GM23248 (cell line): ENCODE results near the gene MTMR11.

Source experiments
- EZH2 ChIP-seq: fragments of 200-600 bp; sonication (generic); IDR thresholded peaks from 2 replicates; pipeline ENCODE4 v1.6.1; 2018; ENCODE audit warnings: antibody characterized with exemption, mild to moderate bottlenecking; ENCODE audit not compliant: insufficient read depth, poor library complexity, severe bottlenecking
- EZH2phosphoT487 ChIP-seq: fragments of 200-600 bp; sonication (generic); IDR thresholded peaks from 2 replicates; pipeline ENCODE4 v1.6.1; 2018; ENCODE audit warnings: antibody characterized with exemption, moderate library complexity, mild to moderate bottlenecking, low read depth; ENCODE audit not compliant: insufficient read depth

- TF ChIP-seq EZH2 (no peak), EZH2phosphoT487 (no peak)
These were observed 21.1 kb downstream of the MTMR11 start for GRCh38 chr1:149915429-149916192.
